ENCODE measurements around the gene COL25A1. TPM values are rescaled to one million over a fixed set of nuclear protein-coding genes. Genes with fewer than 3 reads are reported as not detected.

COL25A1 gene
- total RNA-seq, 1 donor from 2014 or later: 1.3 TPM

GRCh38 chr4:108849611-108850168 lies 452.8 kb downstream of the COL25A1 start:
- peaks cover 27% of the 10 kb centered on the region for H3K4me1 Mint-ChIP-seq (ENCODE audit: unreplicated experiment)
- no peaks in the 10 kb centered on the region for H3K27me3 Mint-ChIP-seq (ENCODE audit: unreplicated experiment)
- H3K27ac Mint-ChIP-seq (ENCODE audit: unreplicated experiment): peak overlapping the region; percentile 60
- H3K36me3 Mint-ChIP-seq (ENCODE audit: unreplicated experiment): no peaks in the 10 kb centered on the region
- no peaks in the 10 kb centered on the region for H3K9me3 Mint-ChIP-seq (ENCODE audit: unreplicated experiment)
- no peak for TF ChIP-seq CTCF (IDR thresholded peaks at IDR 0.05)
- H3K4me3 Mint-ChIP-seq (ENCODE audit: unreplicated experiment): no peak overlapping the region
- DNase-seq (ENCODE audit: extremely low spot score, unreplicated experiment): no peak

GRCh38 chr4:108846568-108846967 lies 455.9 kb downstream of the COL25A1 start:
- no peak for DNase-seq (ENCODE audit: extremely low spot score, unreplicated experiment)
- Mint-ChIP-seq H3K4me1 (ENCODE audit: unreplicated experiment) (peaks cover 23% of the 10 kb centered on the region), H3K27me3 (ENCODE audit: unreplicated experiment) (no peaks in the 10 kb centered on the region), H3K4me3 (ENCODE audit: unreplicated experiment) (no peak overlapping the region), H3K9me3 (ENCODE audit: unreplicated experiment) (no peaks in the 10 kb centered on the region), H3K27ac (ENCODE audit: unreplicated experiment) (no peak overlapping the region), H3K36me3 (ENCODE audit: unreplicated experiment) (no peaks in the 10 kb centered on the region)
- TF ChIP-seq CTCF (IDR thresholded peaks at IDR 0.05): no peak

- H3K4me1 Mint-ChIP-seq (ENCODE audit: unreplicated experiment): no peaks in the 10 kb centered on the region
- no peaks in the 10 kb centered on the region for H3K36me3 Mint-ChIP-seq (ENCODE audit: unreplicated experiment)
- no peaks in the 10 kb centered on the region for H3K27me3 Mint-ChIP-seq (ENCODE audit: unreplicated experiment)
- H3K27ac Mint-ChIP-seq (ENCODE audit: unreplicated experiment): no peak overlapping the region
- no peak for TF ChIP-seq CTCF (IDR thresholded peaks at IDR 0.05)
- H3K4me3 Mint-ChIP-seq (ENCODE audit: unreplicated experiment): no peak overlapping the region
- no peaks in the 10 kb centered on the region for H3K9me3 Mint-ChIP-seq (ENCODE audit: unreplicated experiment)
- DNase-seq (ENCODE audit: extremely low spot score, unreplicated experiment): no peak
Measured at GRCh38 chr4:108840426-108840975, 462.0 kb downstream of the COL25A1 start.

- H3K9me3 Mint-ChIP-seq (ENCODE audit: unreplicated experiment): no peaks in the 10 kb centered on the region
- H3K27me3 Mint-ChIP-seq (ENCODE audit: unreplicated experiment): no peaks in the 10 kb centered on the region
- no peak for TF ChIP-seq CTCF (IDR thresholded peaks at IDR 0.05)
- no peaks in the 10 kb centered on the region for H3K4me1 Mint-ChIP-seq (ENCODE audit: unreplicated experiment)
- DNase-seq (ENCODE audit: extremely low spot score, unreplicated experiment): no peak
- H3K27ac Mint-ChIP-seq (ENCODE audit: unreplicated experiment): no peak overlapping the region
- H3K4me3 Mint-ChIP-seq (ENCODE audit: unreplicated experiment): no peak overlapping the region
- H3K36me3 Mint-ChIP-seq (ENCODE audit: unreplicated experiment): no peaks in the 10 kb centered on the region
Measured at GRCh38 chr4:108839333-108839732, 463.1 kb downstream of the COL25A1 start.

GRCh38 chr4:108838451-108838850 lies 464.0 kb downstream of the COL25A1 start:
- H3K27me3 Mint-ChIP-seq (ENCODE audit: unreplicated experiment): no peaks in the 10 kb centered on the region
- no peak overlapping the region for H3K4me3 Mint-ChIP-seq (ENCODE audit: unreplicated experiment)
- no peak for DNase-seq (ENCODE audit: extremely low spot score, unreplicated experiment)
- H3K9me3 Mint-ChIP-seq (ENCODE audit: unreplicated experiment): no peaks in the 10 kb centered on the region
- no peaks in the 10 kb centered on the region for H3K36me3 Mint-ChIP-seq (ENCODE audit: unreplicated experiment)
- H3K4me1 Mint-ChIP-seq (ENCODE audit: unreplicated experiment): no peaks in the 10 kb centered on the region
- H3K27ac Mint-ChIP-seq (ENCODE audit: unreplicated experiment): no peak overlapping the region
- TF ChIP-seq CTCF (IDR thresholded peaks at IDR 0.05): no peak
